ENCODE measurements around the gene LDLRAD4. TPM values are rescaled to one million over a fixed set of nuclear protein-coding genes. Genes with fewer than 3 reads are reported as not detected.

Gene LDLRAD4
- total and polyA plus RNA-seq, 9 of the 15 experiments (the other 6 are each of a cell fraction or from before 2014, with no cell fraction given) = 0.01 TPM; not detected in 8

- 1% methylated on average over 6 of the region's 6 CpGs for WGBS (ENCODE audit: insufficient coverage, low coverage, missing lambda C conversion rate)
- Histone ChIP-seq H3K36me3 (ENCODE audit: control insufficient read depth, insufficient read depth, low read length) (no peaks in the 10 kb centered on the region), H3K79me2 (ENCODE audit: control insufficient read depth, insufficient read depth, low read length) (no peaks in the 10 kb centered on the region), H3K27me3 (ENCODE audit: control insufficient read depth in 2 of 2, insufficient read depth in 2 of 2, low read length in 2 of 2) (peaks cover 5 to 31% of the 10 kb centered on the region in 2 experiments; a peak in 3 of 5 replicates), H3K4me1 (replicated peaks in 1 of 2; ENCODE audit: control insufficient read depth in 2 of 2, insufficient read depth in 2 of 2, low read length in 2 of 2) (no peaks in the 10 kb centered on the region), H3K4me2 (ENCODE audit: insufficient read depth, low read length) (no peak overlapping the region), H2AFZ (ENCODE audit: low read depth, low read length) (no peak overlapping the region), H3K9me3 (replicated peaks; ENCODE audit: control insufficient read depth, insufficient read depth, low read depth, low read length) (no peaks in the 10 kb centered on the region), H3K9me1 (ENCODE audit: control insufficient read depth, insufficient read depth, low read length) (no peaks in the 10 kb centered on the region), H4K20me1 (replicated peaks; ENCODE audit: control insufficient read depth, insufficient read depth, low read length) (0 out of 2 replicates have a peak, but pooled peaks cover 3% of the 10 kb centered on the region), H3K9ac (ENCODE audit: insufficient read depth in 1 of 2, low read depth in 2 of 2, low read length in 2 of 2) (no peak overlapping the region), H3K27ac (ENCODE audit: extremely low read depth, low read depth, low read length) (no peak overlapping the region), H3K4me3 (no peak overlapping the region)
- no peak for ATAC-seq
- no peak for DNase-seq (ENCODE audit: extremely low read depth in 1 of 4, low spot score in 3 of 4)
- in situ Hi-C loops (cut with MboI) (no loop called here), intact Hi-C loops (cut with micrococcal nuclease) (no loop called here)
- no peak for FAIRE-seq
- ChIA-PET POLR2A (no interaction called here), CTCF (ENCODE audit: low intra/inter-chr PET ratio) (no interaction called here)
- no TSS peak for BruUV-seq (replicated peaks)
- TF ChIP-seq CBX2 (IDR thresholded peaks at IDR 0.05; ENCODE audit: insufficient read depth, low read length, poor library complexity, severe bottlenecking) (no peak), KDM2B (CRISPR knock-in tag; IDR thresholded peaks at IDR 0.05) (no peak), SNAPC5 (CRISPR knock-in tag; IDR thresholded peaks at IDR 0.05) (no peak), BHLHE40 (IDR thresholded peaks at IDR 0.05; ENCODE audit: low read length) (no peak), ETV5 (CRISPR knock-in tag; IDR thresholded peaks at IDR 0.05; ENCODE audit: low read depth) (no peak), C11orf30 (IDR thresholded peaks at IDR 0.05; ENCODE audit: low read depth) (no peak), ID3 (CRISPR knock-in tag; IDR thresholded peaks at IDR 0.05) (no peak), ID3 (tag; IDR thresholded peaks at IDR 0.05) (no peak), ZNF324 (CRISPR knock-in tag; IDR thresholded peaks at IDR 0.05) (no peak), BRD9 (IDR thresholded peaks at IDR 0.05; ENCODE audit: low read depth, partially characterized antibody) (no peak), JUNB (CRISPR knock-in tag; conservative IDR thresholded peaks at IDR 0.05) (no peak), RBM15 (IDR thresholded peaks at IDR 0.05; ENCODE audit: insufficient read depth, low read length) (no peak), POLR3G (IDR thresholded peaks at IDR 0.05; ENCODE audit: extremely low read depth, insufficient read length, insufficient replicate concordance) (no peak), YBX1 (IDR thresholded peaks at IDR 0.05) (no peak), E2F1 (CRISPR knock-in tag; IDR thresholded peaks at IDR 0.05) (no peak)
- TF ChIP-seq, protein P1, sequence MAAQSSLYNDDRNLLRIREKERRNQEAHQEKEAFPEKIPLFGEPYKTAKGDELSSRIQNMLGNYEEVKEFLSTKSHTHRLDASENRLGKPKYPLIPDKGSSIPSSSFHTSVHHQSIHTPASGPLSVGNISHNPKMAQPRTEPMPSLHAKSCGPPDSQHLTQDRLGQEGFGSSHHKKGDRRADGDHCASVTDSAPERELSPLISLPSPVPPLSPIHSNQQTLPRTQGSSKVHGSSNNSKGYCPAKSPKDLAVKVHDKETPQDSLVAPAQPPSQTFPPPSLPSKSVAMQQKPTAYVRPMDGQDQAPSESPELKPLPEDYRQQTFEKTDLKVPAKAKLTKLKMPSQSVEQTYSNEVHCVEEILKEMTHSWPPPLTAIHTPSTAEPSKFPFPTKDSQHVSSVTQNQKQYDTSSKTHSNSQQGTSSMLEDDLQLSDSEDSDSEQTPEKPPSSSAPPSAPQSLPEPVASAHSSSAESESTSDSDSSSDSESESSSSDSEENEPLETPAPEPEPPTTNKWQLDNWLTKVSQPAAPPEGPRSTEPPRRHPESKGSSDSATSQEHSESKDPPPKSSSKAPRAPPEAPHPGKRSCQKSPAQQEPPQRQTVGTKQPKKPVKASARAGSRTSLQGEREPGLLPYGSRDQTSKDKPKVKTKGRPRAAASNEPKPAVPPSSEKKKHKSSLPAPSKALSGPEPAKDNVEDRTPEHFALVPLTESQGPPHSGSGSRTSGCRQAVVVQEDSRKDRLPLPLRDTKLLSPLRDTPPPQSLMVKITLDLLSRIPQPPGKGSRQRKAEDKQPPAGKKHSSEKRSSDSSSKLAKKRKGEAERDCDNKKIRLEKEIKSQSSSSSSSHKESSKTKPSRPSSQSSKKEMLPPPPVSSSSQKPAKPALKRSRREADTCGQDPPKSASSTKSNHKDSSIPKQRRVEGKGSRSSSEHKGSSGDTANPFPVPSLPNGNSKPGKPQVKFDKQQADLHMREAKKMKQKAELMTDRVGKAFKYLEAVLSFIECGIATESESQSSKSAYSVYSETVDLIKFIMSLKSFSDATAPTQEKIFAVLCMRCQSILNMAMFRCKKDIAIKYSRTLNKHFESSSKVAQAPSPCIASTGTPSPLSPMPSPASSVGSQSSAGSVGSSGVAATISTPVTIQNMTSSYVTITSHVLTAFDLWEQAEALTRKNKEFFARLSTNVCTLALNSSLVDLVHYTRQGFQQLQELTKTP (IDR thresholded peaks at IDR 0.05; ENCODE audit: low read depth in 1 of 2, partially characterized antibody in 2 of 2) = no peak
These were observed 359.8 kb downstream of the LDLRAD4 start for GRCh38 chr18:13578400-13578799.

Data from K562 (cell line).